Activated T-helper 2 cell treated with anti-CD3 and anti-CD28 coated beads, Interferon-gamma antibody, Interleukin-2, Interleukin-4, amounts not matched to agents 10 μg/mL and 5 μg/mL and 100 μg/mL, durations not matched to agents 14 hours and 24 hours and 36 hours (primary cell): ENCODE results near the gene SHC3. TPM values are rescaled to one million over a fixed set of nuclear protein-coding genes. Genes with fewer than 3 reads are reported as not detected.

Source experiments
- DNase-seq: peaks from one replicate; pipeline ENCODE4 v3.0.0; 2021; ENCODE audit warnings: low spot score
- H3K27ac Mint-ChIP-seq: one replicate; pipeline ENCODE4 v1.8.0; 2021; ENCODE audit warnings: mixed read lengths
- H3K27me3 Mint-ChIP-seq: one replicate; pipeline ENCODE4 v1.8.0; 2021; ENCODE audit warnings: low read depth, mixed read lengths
- H3K36me3 Mint-ChIP-seq: one replicate; pipeline ENCODE4 v1.8.0; 2021; ENCODE audit warnings: low read depth, mixed read lengths
- H3K4me1 Mint-ChIP-seq: one replicate; pipeline ENCODE4 v1.8.0; 2021; ENCODE audit warnings: low read depth, mixed read lengths
- H3K4me3 Mint-ChIP-seq: one replicate; pipeline ENCODE4 v1.8.0; 2021; ENCODE audit warnings: low read depth, mild to moderate bottlenecking, moderate library complexity, mixed read lengths
- H3K9me3 Mint-ChIP-seq: one replicate; pipeline ENCODE4 v1.8.0; 2021; ENCODE audit warnings: mixed read lengths
- intact Hi-C: fragments of 100-400 bp; cut with micrococcal nuclease; formaldehyde crosslinking; loops from one replicate; pipeline ENCODE4 v1.15.1; 2023
- total RNA-seq: library from RNA; stranded (reverse); gene quantifications from 2 replicates; pipeline ENCODE4 v1.2.3, GENCODE V29; 2022

Gene SHC3
- total RNA-seq, 1 donor from 2014 or later: not detected

GRCh38 chr9:89029788-89030187, 148.8 kb downstream of the SHC3 start:
- H3K9me3 Mint-ChIP-seq: peaks cover 16% of the 10 kb centered on the region
- H3K27ac Mint-ChIP-seq: no peak overlapping the region
- H3K27me3 Mint-ChIP-seq: peaks cover 6% of the 10 kb centered on the region
- intact Hi-C loops: no loop called here
- H3K4me1 Mint-ChIP-seq: no peaks in the 10 kb centered on the region
- no peak overlapping the region for H3K4me3 Mint-ChIP-seq
- H3K36me3 Mint-ChIP-seq: no peaks in the 10 kb centered on the region
- DNase-seq: no peak

- no peak overlapping the region for H3K27ac Mint-ChIP-seq
- DNase-seq: no peak
- H3K36me3 Mint-ChIP-seq: no peaks in the 10 kb centered on the region
- intact Hi-C loops: no loop called here
- H3K4me3 Mint-ChIP-seq: no peak overlapping the region
- no peaks in the 10 kb centered on the region for H3K4me1 Mint-ChIP-seq
- peaks cover 16% of the 10 kb centered on the region for H3K9me3 Mint-ChIP-seq
- peaks cover 2% of the 10 kb centered on the region for H3K27me3 Mint-ChIP-seq
Measured at GRCh38 chr9:89026876-89027275, 151.7 kb downstream of the SHC3 start.

- no peak overlapping the region for H3K27ac Mint-ChIP-seq
- DNase-seq: no peak
- no peak overlapping the region for H3K4me3 Mint-ChIP-seq
- peaks cover 2% of the 10 kb centered on the region for H3K27me3 Mint-ChIP-seq
- H3K9me3 Mint-ChIP-seq: peaks cover 11% of the 10 kb centered on the region
- H3K4me1 Mint-ChIP-seq: no peaks in the 10 kb centered on the region
- intact Hi-C loops: no loop called here
- no peaks in the 10 kb centered on the region for H3K36me3 Mint-ChIP-seq
Measured at GRCh38 chr9:89025553-89025952, 153.1 kb downstream of the SHC3 start.

GRCh38 chr9:89024727-89025126, 153.9 kb downstream of the SHC3 start:
- H3K36me3 Mint-ChIP-seq: no peaks in the 10 kb centered on the region
- H3K4me3 Mint-ChIP-seq: no peak overlapping the region
- peaks cover 5% of the 10 kb centered on the region for H3K9me3 Mint-ChIP-seq
- intact Hi-C loops: no loop called here
- no peak overlapping the region for H3K27ac Mint-ChIP-seq
- H3K4me1 Mint-ChIP-seq: no peaks in the 10 kb centered on the region
- DNase-seq: no peak
- peaks cover 2% of the 10 kb centered on the region for H3K27me3 Mint-ChIP-seq

- no peak overlapping the region for H3K27ac Mint-ChIP-seq
Measured at GRCh38 chr9:89023740-89024139, 154.9 kb downstream of the SHC3 start.

GRCh38 chr9:89022902-89023301, 155.7 kb downstream of the SHC3 start:
- Mint-ChIP-seq H3K36me3 (no peaks in the 10 kb centered on the region), H3K4me3 (no peak overlapping the region), H3K27ac (no peak overlapping the region), H3K27me3 (peaks cover 2% of the 10 kb centered on the region), H3K4me1 (no peaks in the 10 kb centered on the region), H3K9me3 (no peaks in the 10 kb centered on the region)
- intact Hi-C loops: no loop called here
- no peak for DNase-seq

More at GRCh38 chr9:89023740-89024139, 154.9 kb downstream of the SHC3 start:
- no peaks in the 10 kb centered on the region for H3K4me1 Mint-ChIP-seq
- DNase-seq: no peak
- intact Hi-C loops: no loop called here
- H3K4me3 Mint-ChIP-seq: no peak overlapping the region
- peaks cover 2% of the 10 kb centered on the region for H3K27me3 Mint-ChIP-seq
- no peaks in the 10 kb centered on the region for H3K36me3 Mint-ChIP-seq
- no peaks in the 10 kb centered on the region for H3K9me3 Mint-ChIP-seq

GRCh38 chr9:89022001-89022759, 156.4 kb downstream of the SHC3 start:
- intact Hi-C loops: no loop called here
- Mint-ChIP-seq H3K27me3 (peaks cover 7% of the 10 kb centered on the region), H3K36me3 (no peaks in the 10 kb centered on the region), H3K27ac (no peak overlapping the region), H3K4me1 (no peaks in the 10 kb centered on the region), H3K9me3 (no peaks in the 10 kb centered on the region), H3K4me3 (no peak overlapping the region)
- DNase-seq: no peak

GRCh38 chr9:89021154-89021803, 157.3 kb downstream of the SHC3 start:
- H3K4me1 Mint-ChIP-seq: no peaks in the 10 kb centered on the region
- no peaks in the 10 kb centered on the region for H3K9me3 Mint-ChIP-seq
- intact Hi-C loops: no loop called here
- no peak overlapping the region for H3K4me3 Mint-ChIP-seq
- peaks cover 8% of the 10 kb centered on the region for H3K27me3 Mint-ChIP-seq
- H3K27ac Mint-ChIP-seq: no peak overlapping the region
- DNase-seq: no peak
- no peaks in the 10 kb centered on the region for H3K36me3 Mint-ChIP-seq

- Mint-ChIP-seq H3K4me1 (no peaks in the 10 kb centered on the region), H3K27me3 (peaks cover 8% of the 10 kb centered on the region), H3K4me3 (no peak overlapping the region), H3K27ac (no peak overlapping the region), H3K9me3 (no peaks in the 10 kb centered on the region), H3K36me3 (no peaks in the 10 kb centered on the region)
- intact Hi-C loops: no loop called here
- no peak for DNase-seq
Measured at GRCh38 chr9:89020754-89021153, 157.9 kb downstream of the SHC3 start.

- no peak overlapping the region for H3K4me3 Mint-ChIP-seq
- H3K27ac Mint-ChIP-seq: no peak overlapping the region
- no peak for DNase-seq
- intact Hi-C loops: no loop called here
- no peaks in the 10 kb centered on the region for H3K9me3 Mint-ChIP-seq
- H3K27me3 Mint-ChIP-seq: peaks cover 10% of the 10 kb centered on the region
- H3K36me3 Mint-ChIP-seq: no peaks in the 10 kb centered on the region
- H3K4me1 Mint-ChIP-seq: no peaks in the 10 kb centered on the region
Measured at GRCh38 chr9:89015336-89015735, 163.3 kb downstream of the SHC3 start.

GRCh38 chr9:89014153-89014552, 164.5 kb downstream of the SHC3 start:
- H3K9me3 Mint-ChIP-seq: no peaks in the 10 kb centered on the region
- H3K36me3 Mint-ChIP-seq: no peaks in the 10 kb centered on the region
- no peak overlapping the region for H3K4me3 Mint-ChIP-seq
- H3K27me3 Mint-ChIP-seq: peaks cover 10% of the 10 kb centered on the region
- no peak for DNase-seq
- H3K4me1 Mint-ChIP-seq: no peaks in the 10 kb centered on the region
- no peak overlapping the region for H3K27ac Mint-ChIP-seq
- intact Hi-C loops: no loop called here

GRCh38 chr9:89013660-89014059, 165.0 kb downstream of the SHC3 start:
- no peak for DNase-seq
- Mint-ChIP-seq H3K9me3 (no peaks in the 10 kb centered on the region), H3K27ac (no peak overlapping the region), H3K36me3 (no peaks in the 10 kb centered on the region), H3K4me3 (no peak overlapping the region), H3K4me1 (no peaks in the 10 kb centered on the region), H3K27me3 (peaks cover 13% of the 10 kb centered on the region)
- intact Hi-C loops: no loop called here

GRCh38 chr9:89012294-89013042, 166.2 kb downstream of the SHC3 start:
- H3K4me1 Mint-ChIP-seq: no peaks in the 10 kb centered on the region
- no peak for DNase-seq
- no peaks in the 10 kb centered on the region for H3K36me3 Mint-ChIP-seq
- intact Hi-C loops: no loop called here
- no peak overlapping the region for H3K27ac Mint-ChIP-seq
- H3K27me3 Mint-ChIP-seq: peaks cover 11% of the 10 kb centered on the region
- H3K9me3 Mint-ChIP-seq: no peaks in the 10 kb centered on the region
- H3K4me3 Mint-ChIP-seq: no peak overlapping the region
